Measurements from ENCODE around the gene SRL. TPM values are rescaled to one million over a fixed set of nuclear protein-coding genes. Genes with fewer than 3 reads are reported as not detected.

SRL gene
- total and polyA plus RNA-seq, 2 of the 4 experiments (the other 2 are of a cell fraction): under 0.01 to 0.14 TPM

GRCh38 chr16:4277987-4278513 is 36.2 kb upstream of the SRL start:
- Histone ChIP-seq H2AFZ (replicated peaks; ENCODE audit: low read length, poor library complexity) (no peak overlapping the region), H3K14ac (replicated peaks; ENCODE audit: low read depth, low read length) (no peak overlapping the region), H3K27ac (ENCODE audit: insufficient read depth, low read length) (no peak overlapping the region), H3K79me1 (ENCODE audit: low read depth in 1 of 2, low read length in 2 of 2) (no peaks in the 10 kb centered on the region), H4K8ac (ENCODE audit: low read depth in 2 of 2, low read length in 2 of 2) (no peak overlapping the region), H3K27me3 (ENCODE audit: control insufficient read depth, insufficient read depth, low read length) (no peaks in the 10 kb centered on the region), H3K4me2 (ENCODE audit: low read depth, low read length) (no peak overlapping the region), H3K4ac (ENCODE audit: low read depth, low read length) (no peak overlapping the region), H3K9ac (ENCODE audit: low read depth, low read length) (no peak overlapping the region), H2BK15ac (ENCODE audit: low read depth, low read length) (no peak overlapping the region), H3K18ac (ENCODE audit: low read depth, low read length) (no peak overlapping the region), H3K4me1 (ENCODE audit: control insufficient read depth, insufficient read depth, low read length) (no peaks in the 10 kb centered on the region), H4K20me1 (ENCODE audit: insufficient read depth, low read length) (no peaks in the 10 kb centered on the region), H2AK5ac (ENCODE audit: low read depth, low read length) (no peak overlapping the region), H2BK20ac (ENCODE audit: low read depth, low read length) (no peak overlapping the region), H4K5ac (ENCODE audit: low read depth, low read length) (no peak overlapping the region), H2AK9ac (replicated peaks; ENCODE audit: low read depth, low read length, poor library complexity) (no peak overlapping the region), H3K9me3 (ENCODE audit: control insufficient read depth, insufficient read depth, low read length) (0 out of 2 replicates have a peak, but pooled peaks cover 3% of the 10 kb centered on the region), H4K91ac (ENCODE audit: insufficient read depth, low read depth, low read length) (no peak overlapping the region), H3K36me3 (ENCODE audit: control insufficient read depth, insufficient read depth, low read length) (no peaks in the 10 kb centered on the region), H2BK5ac (ENCODE audit: low read depth, low read length, poor library complexity, severe bottlenecking) (no peak overlapping the region), H2BK120ac (ENCODE audit: low read depth, low read length) (no peak overlapping the region), H3K56ac (ENCODE audit: extremely low read depth, insufficient read depth, low read length) (no peak overlapping the region), H3K9me1 (ENCODE audit: insufficient read depth, low read length) (no peaks in the 10 kb centered on the region), H3K4me3 (ENCODE audit: insufficient read depth, low read depth, low read length) (no peak overlapping the region), H3K23ac (ENCODE audit: low read depth, low read length) (no peak overlapping the region)
- in situ Hi-C loops (cut with MboI; ENCODE audit: low sequenced_read_pairs) (no loop called here), intact Hi-C loops (cut with micrococcal nuclease) (no loop called here), dilution Hi-C loops (cut with HindIII; ENCODE audit: low sequenced_read_pairs, unreplicated experiment) (no loop called here)
- no TSS peak for BruUV-seq (replicated peaks)
- ATAC-seq (ENCODE audit: low read depth) (no peak), DNase-seq (no peak)
- ChIA-PET POLR2A (ENCODE audit: unreplicated experiment) (no interaction called here), CTCF (no interaction called here)
- WGBS, 2 experiments (ENCODE audit: extremely low coverage in 2 of 2, insufficient read length in 1 of 2): no CpG with 5 or more reads among the region's 2 CpGs
- TF ChIP-seq SMC3 (IDR thresholded peaks at IDR 0.05; ENCODE audit: low read depth, low read length) (no peak), MXI1 (IDR thresholded peaks at IDR 0.05; ENCODE audit: borderline replicate concordance, low read depth, low read length) (no peak), RFX5 (IDR thresholded peaks at IDR 0.05; ENCODE audit: low read depth, low read length) (no peak), RCOR1 (IDR thresholded peaks at IDR 0.05; ENCODE audit: insufficient replicate concordance, low read length) (no peak), CEBPB (IDR thresholded peaks at IDR 0.05; ENCODE audit: low read depth, low read length) (no peak), MAZ (IDR thresholded peaks at IDR 0.05; ENCODE audit: borderline replicate concordance, low read depth, low read length) (no peak), NFE2L2 (IDR thresholded peaks at IDR 0.05; ENCODE audit: low read depth, low read length) (no peak), POLR2A (IDR thresholded peaks at IDR 0.05; ENCODE audit: low read depth, low read length) (no peak), MAFK (IDR thresholded peaks at IDR 0.05; ENCODE audit: low read depth, low read length) (no peak)
- TF ChIP-seq, protein P1, sequence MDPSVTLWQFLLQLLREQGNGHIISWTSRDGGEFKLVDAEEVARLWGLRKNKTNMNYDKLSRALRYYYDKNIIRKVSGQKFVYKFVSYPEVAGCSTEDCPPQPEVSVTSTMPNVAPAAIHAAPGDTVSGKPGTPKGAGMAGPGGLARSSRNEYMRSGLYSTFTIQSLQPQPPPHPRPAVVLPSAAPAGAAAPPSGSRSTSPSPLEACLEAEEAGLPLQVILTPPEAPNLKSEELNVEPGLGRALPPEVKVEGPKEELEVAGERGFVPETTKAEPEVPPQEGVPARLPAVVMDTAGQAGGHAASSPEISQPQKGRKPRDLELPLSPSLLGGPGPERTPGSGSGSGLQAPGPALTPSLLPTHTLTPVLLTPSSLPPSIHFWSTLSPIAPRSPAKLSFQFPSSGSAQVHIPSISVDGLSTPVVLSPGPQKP (IDR thresholded peaks at IDR 0.05; ENCODE audit: borderline replicate concordance, low read depth, low read length): no peak
- TF ChIP-seq, protein P2, sequence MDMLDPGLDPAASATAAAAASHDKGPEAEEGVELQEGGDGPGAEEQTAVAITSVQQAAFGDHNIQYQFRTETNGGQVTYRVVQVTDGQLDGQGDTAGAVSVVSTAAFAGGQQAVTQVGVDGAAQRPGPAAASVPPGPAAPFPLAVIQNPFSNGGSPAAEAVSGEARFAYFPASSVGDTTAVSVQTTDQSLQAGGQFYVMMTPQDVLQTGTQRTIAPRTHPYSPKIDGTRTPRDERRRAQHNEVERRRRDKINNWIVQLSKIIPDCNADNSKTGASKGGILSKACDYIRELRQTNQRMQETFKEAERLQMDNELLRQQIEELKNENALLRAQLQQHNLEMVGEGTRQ (IDR thresholded peaks at IDR 0.05; ENCODE audit: low read depth, low read length): no peak
- TF ChIP-seq, protein P3, sequence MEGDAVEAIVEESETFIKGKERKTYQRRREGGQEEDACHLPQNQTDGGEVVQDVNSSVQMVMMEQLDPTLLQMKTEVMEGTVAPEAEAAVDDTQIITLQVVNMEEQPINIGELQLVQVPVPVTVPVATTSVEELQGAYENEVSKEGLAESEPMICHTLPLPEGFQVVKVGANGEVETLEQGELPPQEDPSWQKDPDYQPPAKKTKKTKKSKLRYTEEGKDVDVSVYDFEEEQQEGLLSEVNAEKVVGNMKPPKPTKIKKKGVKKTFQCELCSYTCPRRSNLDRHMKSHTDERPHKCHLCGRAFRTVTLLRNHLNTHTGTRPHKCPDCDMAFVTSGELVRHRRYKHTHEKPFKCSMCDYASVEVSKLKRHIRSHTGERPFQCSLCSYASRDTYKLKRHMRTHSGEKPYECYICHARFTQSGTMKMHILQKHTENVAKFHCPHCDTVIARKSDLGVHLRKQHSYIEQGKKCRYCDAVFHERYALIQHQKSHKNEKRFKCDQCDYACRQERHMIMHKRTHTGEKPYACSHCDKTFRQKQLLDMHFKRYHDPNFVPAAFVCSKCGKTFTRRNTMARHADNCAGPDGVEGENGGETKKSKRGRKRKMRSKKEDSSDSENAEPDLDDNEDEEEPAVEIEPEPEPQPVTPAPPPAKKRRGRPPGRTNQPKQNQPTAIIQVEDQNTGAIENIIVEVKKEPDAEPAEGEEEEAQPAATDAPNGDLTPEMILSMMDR (conservative IDR thresholded peaks at IDR 0.05; ENCODE audit: low read depth, low read length): no peak
